HG03558 (cell line): ENCODE results near the gene CAPS.

Experiments used
- ATAC-seq: cut with Tn5 transposase; IDR thresholded peaks from one replicate; pipeline ENCODE4 v1.9.1; 2021; ENCODE audit warnings: moderate number of reproducible peaks; ENCODE audit not compliant: unreplicated experiment; ENCODE audit errors: extremely low read depth

CAPS gene

GRCh38 chr19:5908773-5909442, 5.1 kb upstream of the CAPS start:
- no peak for ATAC-seq

DNA sequence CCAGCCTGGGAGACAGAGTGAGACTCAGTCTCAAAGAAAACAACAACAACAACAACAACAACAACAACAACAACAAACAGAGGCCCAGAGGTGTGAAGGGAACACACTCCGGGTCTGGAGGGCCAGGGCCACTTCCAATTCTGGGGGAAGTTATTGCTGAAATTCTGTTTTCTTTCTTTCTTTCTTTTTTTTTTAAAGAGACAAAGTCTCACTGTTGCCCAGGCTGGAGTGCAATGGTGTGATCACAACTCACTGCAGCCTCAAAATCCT, 3.5 kb upstream of the CAPS start:
- ATAC-seq = no peak

DNA sequence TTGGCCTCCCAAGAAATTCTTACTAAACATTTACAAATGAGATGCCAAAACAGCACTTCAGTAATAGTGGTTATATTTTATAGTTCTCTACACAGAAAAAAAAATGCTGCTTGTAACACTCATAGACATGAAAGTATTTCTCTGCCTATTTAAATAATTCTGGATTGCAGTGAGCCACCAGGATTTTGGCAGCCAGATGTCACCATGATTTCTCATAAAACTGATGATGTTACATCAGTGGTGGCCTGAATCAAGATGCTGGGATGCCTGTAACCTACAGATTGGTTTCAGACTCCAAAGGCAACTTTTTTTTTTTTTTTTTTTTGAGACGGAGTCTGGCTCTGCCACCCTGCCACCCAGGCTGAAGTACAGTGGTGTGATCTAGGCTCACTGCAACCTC, 2.7 kb upstream of the CAPS start:
- ATAC-seq = no peak

- no peak for ATAC-seq
These were observed 312 bp downstream of the CAPS start for GRCh38 chr19:5914358-5914774.

- ATAC-seq = no peak
These were observed 1.1 kb downstream of the CAPS start for GRCh38 chr19:5914946-5915781.

DNA sequence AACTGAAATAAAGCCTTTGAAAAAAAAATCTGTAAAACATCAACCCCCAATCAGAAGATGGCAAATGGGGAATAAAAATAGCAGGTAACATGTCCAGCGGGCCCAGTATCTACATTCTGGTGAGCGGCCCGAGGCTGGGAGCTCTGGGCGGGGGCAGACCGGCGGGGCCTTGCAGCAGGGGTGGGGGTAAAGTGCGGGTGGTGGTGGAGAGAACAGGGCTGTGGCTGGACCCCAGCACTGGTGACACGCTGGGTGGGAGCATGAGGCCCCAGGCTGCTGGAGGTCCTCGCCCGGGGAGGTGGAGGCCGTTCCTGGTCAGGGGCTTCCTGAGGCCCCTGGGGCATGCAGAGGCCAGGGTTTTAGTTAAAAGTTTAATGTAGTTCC, 1.7 kb downstream of the CAPS start:
- no peak for ATAC-seq

DNA sequence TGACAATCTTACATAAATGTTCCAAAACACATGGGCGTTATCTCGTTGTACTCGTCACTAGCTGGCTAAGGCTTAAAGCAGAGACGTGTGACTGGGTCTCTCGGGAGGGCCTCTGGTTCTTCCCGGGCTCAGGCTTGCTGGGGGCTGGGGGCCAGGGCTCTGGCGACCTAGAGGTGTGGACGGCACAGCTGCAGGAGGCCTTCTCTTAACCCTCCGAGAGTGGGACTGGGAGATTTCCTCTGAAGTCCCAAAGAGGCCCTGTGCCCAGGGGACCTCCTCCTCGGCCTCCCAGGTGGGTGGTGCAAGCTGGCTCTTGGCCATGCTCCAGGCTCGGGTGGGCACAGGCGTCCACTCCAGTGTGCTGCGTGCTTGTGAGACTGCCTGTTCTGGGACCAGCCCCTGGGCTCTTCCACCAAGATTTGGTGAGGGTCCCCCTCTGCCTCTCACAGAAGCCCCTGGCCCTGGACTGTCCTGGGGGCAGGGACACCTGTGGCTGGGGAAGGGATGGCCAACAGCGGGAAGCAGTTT, 2.2 kb downstream of the CAPS start:
- ATAC-seq = no peak

DNA sequence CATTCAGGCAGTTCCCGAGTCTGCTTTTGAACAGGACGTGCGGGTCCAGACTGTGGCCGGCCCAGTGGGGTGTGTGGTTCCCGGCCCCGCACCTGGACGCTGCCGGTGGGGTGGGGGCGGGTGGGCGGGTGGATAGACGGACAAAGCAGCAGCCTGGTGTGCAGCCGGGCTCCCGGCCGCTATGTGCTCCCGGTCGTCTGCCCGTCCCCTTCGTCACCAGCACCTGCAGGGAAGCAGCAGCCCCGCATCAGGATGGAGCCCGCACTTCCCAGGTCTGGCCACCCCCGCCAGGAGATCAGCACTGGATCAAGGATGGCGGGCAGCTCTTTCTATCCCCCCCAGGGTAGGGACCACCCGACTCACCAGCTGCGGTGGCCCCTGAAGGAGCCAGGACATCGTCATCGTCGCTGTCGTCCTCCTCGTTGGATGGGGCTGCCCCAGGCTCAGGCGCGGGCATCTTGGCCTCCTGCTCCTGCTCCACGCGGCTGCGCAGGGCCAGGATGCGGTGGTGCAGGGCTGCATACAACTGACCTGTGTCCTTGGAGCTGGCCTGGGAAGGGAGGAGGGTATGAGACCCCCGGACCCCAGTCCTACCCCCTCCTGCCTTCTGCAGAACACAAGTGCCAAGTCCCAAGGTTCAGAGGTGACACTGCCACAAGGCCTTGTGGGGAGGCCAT, 3.5 kb downstream of the CAPS start:
- no peak for ATAC-seq

DNA sequence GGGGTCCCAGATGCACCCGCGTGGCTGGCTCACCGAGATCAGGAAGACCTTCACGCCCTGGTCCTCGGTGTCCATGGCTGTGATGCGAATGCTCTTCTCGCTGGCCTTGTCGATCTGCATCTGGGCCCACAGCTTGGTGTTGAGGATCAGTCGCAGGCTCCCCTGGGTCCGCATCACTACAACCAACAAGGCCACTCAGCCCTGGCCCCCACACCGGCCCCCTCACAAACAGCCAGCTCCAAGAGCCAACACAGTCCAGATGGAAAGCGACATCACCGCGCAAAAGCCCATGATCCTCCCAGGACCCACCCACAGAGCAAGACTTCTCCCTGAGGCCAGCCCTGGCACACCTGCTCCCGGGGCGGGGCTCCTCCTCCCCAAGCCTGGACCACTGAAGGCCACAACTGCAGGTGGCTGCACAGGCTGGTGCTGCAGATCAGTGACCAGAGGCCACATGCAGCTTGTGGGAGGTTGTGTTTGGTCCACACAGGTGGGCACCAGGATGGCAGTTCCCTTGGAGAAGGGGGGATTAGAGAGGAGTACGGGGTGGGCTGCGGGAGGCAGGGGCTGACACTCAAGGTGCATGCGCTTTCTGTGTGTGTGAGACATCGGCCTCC, 4.5 kb downstream of the CAPS start:
- ATAC-seq = no peak

- ATAC-seq = no peak
These were observed 7.6 kb downstream of the CAPS start for GRCh38 chr19:5921516-5922160.

GRCh38 chr19:5922161-5922545, 8.1 kb downstream of the CAPS start:
- no peak for ATAC-seq

GRCh38 chr19:5923356-5923755, 9.3 kb downstream of the CAPS start:
- no peak for ATAC-seq

- no peak for ATAC-seq
These were observed 11.9 kb downstream of the CAPS start for GRCh38 chr19:5925830-5926427.

GRCh38 chr19:5926641-5927440, 12.8 kb downstream of the CAPS start:
- ATAC-seq = no peak

DNA sequence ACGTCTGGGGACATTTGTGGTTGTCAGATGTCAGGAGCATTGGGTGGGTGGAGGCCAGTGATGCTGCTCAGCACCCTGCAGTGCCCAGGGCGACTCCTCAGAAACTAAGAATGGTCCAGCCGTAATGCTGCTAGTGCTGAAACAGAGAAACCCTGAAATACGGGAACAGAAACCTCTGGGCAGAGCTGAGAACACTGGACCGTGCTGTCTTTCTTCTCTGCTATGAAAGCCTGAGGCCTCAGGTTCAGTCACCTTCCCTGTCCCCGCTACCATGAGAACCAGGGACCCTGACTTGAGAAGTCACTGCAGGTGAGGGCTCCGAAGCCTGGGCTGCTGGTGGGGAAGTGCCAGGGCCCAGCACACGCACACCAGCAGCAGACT, 13.4 kb downstream of the CAPS start:
- ATAC-seq = no peak

DNA sequence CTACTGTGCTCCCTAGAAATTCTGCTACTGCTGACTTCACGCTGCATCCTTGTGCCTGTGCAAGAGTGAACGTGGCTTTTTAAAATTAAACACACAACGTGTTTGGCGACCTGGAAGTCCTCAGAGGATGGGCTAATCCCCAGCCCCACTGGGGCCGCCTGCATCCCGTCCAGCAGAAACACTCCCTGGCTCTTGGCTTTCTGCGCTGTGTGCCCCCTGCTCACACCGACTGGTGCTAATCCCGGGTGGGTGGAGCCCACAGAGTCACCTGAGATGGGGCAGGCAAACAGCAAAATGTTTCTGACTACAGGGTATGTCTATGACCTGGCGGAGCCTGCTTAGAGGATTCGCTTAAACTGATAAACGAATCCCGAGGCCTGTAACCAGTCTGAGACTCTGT, 15.1 kb downstream of the CAPS start:
- ATAC-seq = no peak

- no peak for ATAC-seq
These were observed 15.6 kb downstream of the CAPS start for GRCh38 chr19:5929625-5930024.

DNA sequence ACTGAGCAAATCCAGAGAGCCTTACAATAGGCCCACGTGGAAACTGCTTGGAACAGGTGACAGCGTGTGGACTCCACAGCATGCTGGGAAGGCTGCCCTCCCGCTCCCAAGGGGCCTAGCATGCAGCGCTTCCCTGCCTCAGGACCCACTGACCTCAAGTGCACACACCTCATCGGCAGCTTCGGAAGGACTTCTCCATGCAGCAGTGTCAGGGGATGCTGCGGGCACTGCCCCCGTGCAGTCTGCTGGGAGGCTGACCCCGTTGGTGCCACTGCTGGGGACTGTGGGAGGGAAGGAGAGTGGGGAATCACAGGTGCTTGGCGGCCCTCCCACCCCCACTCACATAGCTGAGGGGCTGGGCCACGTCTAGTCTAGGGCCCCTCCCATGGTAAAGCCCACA, 17.2 kb downstream of the CAPS start:
- ATAC-seq = no peak

GRCh38 chr19:5932146-5932545, 18.1 kb downstream of the CAPS start:
- ATAC-seq = no peak
